SK-N-SH treated with all-trans-retinoic acid at 6 μM for 48 hours (cell line): ENCODE results near the gene GPR176.

Experiments
- ATAC-seq: fragments of 200-7000 bp; cut with Tn5 transposase; 3 replicates; pipeline ENCODE4 v1.9.1; 2020; ENCODE audit warnings: mild to moderate bottlenecking, moderate library complexity
- ARNTL ChIP-seq: fragments of 450-650 bp; formaldehyde crosslinking; IDR thresholded peaks from 2 replicates; pipeline ENCODE4 v1.5.0; 2020; ENCODE audit warnings: low read depth, mild to moderate bottlenecking, moderate library complexity, borderline replicate concordance
- BACH2 ChIP-seq: fragments of 250-450 bp; sonication (Bioruptor Pico); IDR thresholded peaks from 2 replicates; pipeline ENCODE4 v1.9.0; 2021; ENCODE audit warnings: mild to moderate bottlenecking, borderline replicate concordance
- CREB5 ChIP-seq: fragments of 250-450 bp; sonication (Bioruptor Pico); IDR thresholded peaks from 2 replicates; pipeline ENCODE4 v1.5.1; 2020; ENCODE audit warnings: low read depth, mild to moderate bottlenecking, moderate library complexity
- CSDC2 ChIP-seq: fragments of 250-450 bp; sonication (Bioruptor Pico); IDR thresholded peaks from 2 replicates; pipeline ENCODE4 v1.5.0; 2020; ENCODE audit warnings: mild to moderate bottlenecking, moderate library complexity
- ESRRG ChIP-seq: fragments of 250-450 bp; sonication (Bioruptor Pico); IDR thresholded peaks from 2 replicates; pipeline ENCODE4 v1.6.1; 2021; ENCODE audit warnings: mild to moderate bottlenecking
- GLIS3 ChIP-seq: fragments of 250-450 bp; sonication (Bioruptor Pico); IDR thresholded peaks from 2 replicates; pipeline ENCODE4 v1.5.0; 2020; ENCODE audit warnings: mild to moderate bottlenecking, moderate library complexity
- OSR1 ChIP-seq: fragments of 250-450 bp; sonication (Bioruptor Pico); IDR thresholded peaks from 2 replicates; pipeline ENCODE4 v1.8.0; 2022; ENCODE audit warnings: moderate library complexity, mild to moderate bottlenecking, inconsistent platforms
- PATZ1 ChIP-seq: fragments of 250-450 bp; sonication (Bioruptor Pico); IDR thresholded peaks from 2 replicates; pipeline ENCODE4 v1.8.0; 2020; ENCODE audit warnings: mild to moderate bottlenecking, moderate library complexity, borderline replicate concordance
- PPARA ChIP-seq: fragments of 250-450 bp; sonication (Bioruptor Pico); IDR thresholded peaks from 2 replicates; pipeline ENCODE4 v1.5.0; 2020; ENCODE audit warnings: mild to moderate bottlenecking, borderline replicate concordance
- TCF4 ChIP-seq: fragments of 250-450 bp; sonication (Bioruptor Pico); IDR thresholded peaks from 2 replicates; pipeline ENCODE4 v1.8.0; 2021; ENCODE audit warnings: mild to moderate bottlenecking, moderate library complexity, borderline replicate concordance
- TOX ChIP-seq: fragments of 250-450 bp; sonication (Bioruptor Pico); IDR thresholded peaks from 2 replicates; pipeline ENCODE4 v1.8.0; 2021; ENCODE audit warnings: mild to moderate bottlenecking, moderate library complexity, borderline replicate concordance
- TSHZ2 ChIP-seq: fragments of 250-450 bp; sonication (Bioruptor Pico); IDR thresholded peaks from 2 replicates; pipeline ENCODE4 v1.5.0; 2020; ENCODE audit warnings: mild to moderate bottlenecking, moderate library complexity
- ZC3H10 ChIP-seq: fragments of 250-450 bp; sonication (Bioruptor Pico); IDR thresholded peaks from 2 replicates; pipeline ENCODE4 v1.5.1; 2021; ENCODE audit warnings: mild to moderate bottlenecking, moderate library complexity
- ZFP3 ChIP-seq: fragments of 250-450 bp; sonication (Bioruptor Pico); IDR thresholded peaks from 2 replicates; pipeline ENCODE4 v1.5.0; 2020; ENCODE audit warnings: mild to moderate bottlenecking, moderate library complexity
- ZFP30 ChIP-seq: fragments of 450-650 bp; formaldehyde crosslinking; IDR thresholded peaks from 2 replicates; pipeline ENCODE4 v1.5.0; 2022; ENCODE audit warnings: mild to moderate bottlenecking, moderate library complexity
- ZNF565 ChIP-seq: fragments of 450-650 bp; formaldehyde crosslinking; conservative IDR thresholded peaks from 2 replicates; pipeline ENCODE4 v1.5.0; 2020; ENCODE audit warnings: low read depth, mild to moderate bottlenecking, moderate library complexity
- ZNF70 ChIP-seq: fragments of 450-650 bp; formaldehyde crosslinking; IDR thresholded peaks from 2 replicates; pipeline ENCODE4 v1.5.0; 2020; ENCODE audit warnings: mild to moderate bottlenecking, moderate library complexity
- ZNF8 ChIP-seq: fragments of 450-650 bp; formaldehyde crosslinking; IDR thresholded peaks from 2 replicates; pipeline ENCODE4 v1.5.0; 2020; ENCODE audit warnings: mild to moderate bottlenecking, moderate library complexity
- TF ChIP-seq, protein P1 (sequence below): fragments of 250-450 bp; sonication (Bioruptor Pico); IDR thresholded peaks from 2 replicates; pipeline ENCODE4 v1.8.0; 2021; ENCODE audit warnings: low read depth, mild to moderate bottlenecking, moderate library complexity, borderline replicate concordance
- TF ChIP-seq, protein P2 (sequence below): fragments of 250-450 bp; sonication (Bioruptor Pico); IDR thresholded peaks from 2 replicates; pipeline ENCODE4 v1.5.1; 2021; ENCODE audit warnings: mild to moderate bottlenecking, moderate library complexity

GPR176 gene

DNA sequence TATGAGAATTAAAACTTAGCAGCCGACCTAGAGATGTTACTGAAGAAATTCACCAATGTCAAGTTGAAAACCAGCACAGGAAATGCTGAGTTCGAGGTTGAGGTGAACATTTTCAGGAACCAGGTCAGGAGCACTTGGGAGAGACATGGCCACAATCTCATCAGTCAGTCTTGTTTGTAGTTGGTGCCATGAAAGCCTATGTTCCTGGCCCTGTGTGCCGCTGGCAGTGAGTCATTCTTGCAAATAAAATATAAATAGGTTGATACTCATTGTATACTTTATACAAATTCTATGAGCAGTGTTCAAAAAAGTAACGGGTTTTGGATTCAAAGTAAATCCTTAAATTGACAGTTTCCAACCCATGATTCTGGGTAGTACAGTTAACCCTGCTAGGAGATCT, 135.9 kb downstream of the GPR176 start (continued):
- TF ChIP-seq PATZ1 = no peak
- no peak for TF ChIP-seq ESRRG (CRISPR knock-in tag)
- TF ChIP-seq ZC3H10 (CRISPR knock-in tag) = no peak
- TF ChIP-seq CSDC2 = no peak
- TF ChIP-seq ZNF565 (CRISPR knock-in tag) = no peak
- no peak for TF ChIP-seq TOX (CRISPR knock-in tag)
- no peak for TF ChIP-seq ARNTL (CRISPR knock-in tag)
- TF ChIP-seq, protein P1, sequence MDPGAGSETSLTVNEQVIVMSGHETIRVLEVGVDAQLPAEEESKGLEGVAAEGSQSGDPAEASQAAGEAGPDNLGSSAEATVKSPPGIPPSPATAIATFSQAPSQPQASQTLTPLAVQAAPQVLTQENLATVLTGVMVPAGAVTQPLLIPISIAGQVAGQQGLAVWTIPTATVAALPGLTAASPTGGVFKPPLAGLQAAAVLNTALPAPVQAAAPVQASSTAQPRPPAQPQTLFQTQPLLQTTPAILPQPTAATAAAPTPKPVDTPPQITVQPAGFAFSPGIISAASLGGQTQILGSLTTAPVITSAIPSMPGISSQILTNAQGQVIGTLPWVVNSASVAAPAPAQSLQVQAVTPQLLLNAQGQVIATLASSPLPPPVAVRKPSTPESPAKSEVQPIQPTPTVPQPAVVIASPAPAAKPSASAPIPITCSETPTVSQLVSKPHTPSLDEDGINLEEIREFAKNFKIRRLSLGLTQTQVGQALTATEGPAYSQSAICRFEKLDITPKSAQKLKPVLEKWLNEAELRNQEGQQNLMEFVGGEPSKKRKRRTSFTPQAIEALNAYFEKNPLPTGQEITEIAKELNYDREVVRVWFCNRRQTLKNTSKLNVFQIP (CRISPR knock-in tag) = no peak
- TF ChIP-seq ZFP3 (CRISPR knock-in tag) = no peak

- TF ChIP-seq ZNF565 (CRISPR knock-in tag) (no peak), ZNF8 (CRISPR knock-in tag) (no peak), ZNF70 (no peak)
- TF ChIP-seq, protein P2, sequence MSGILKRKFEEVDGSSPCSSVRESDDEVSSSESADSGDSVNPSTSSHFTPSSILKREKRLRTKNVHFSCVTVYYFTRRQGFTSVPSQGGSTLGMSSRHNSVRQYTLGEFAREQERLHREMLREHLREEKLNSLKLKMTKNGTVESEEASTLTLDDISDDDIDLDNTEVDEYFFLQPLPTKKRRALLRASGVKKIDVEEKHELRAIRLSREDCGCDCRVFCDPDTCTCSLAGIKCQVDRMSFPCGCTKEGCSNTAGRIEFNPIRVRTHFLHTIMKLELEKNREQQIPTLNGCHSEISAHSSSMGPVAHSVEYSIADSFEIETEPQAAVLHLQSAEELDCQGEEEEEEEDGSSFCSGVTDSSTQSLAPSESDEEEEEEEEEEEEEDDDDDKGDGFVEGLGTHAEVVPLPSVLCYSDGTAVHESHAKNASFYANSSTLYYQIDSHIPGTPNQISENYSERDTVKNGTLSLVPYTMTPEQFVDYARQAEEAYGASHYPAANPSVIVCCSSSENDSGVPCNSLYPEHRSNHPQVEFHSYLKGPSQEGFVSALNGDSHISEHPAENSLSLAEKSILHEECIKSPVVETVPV = no peak
- peak; percentile 18 for ATAC-seq
These were observed 136.7 kb downstream of the GPR176 start for GRCh38 chr15:39783244-39783820.

- TF ChIP-seq ZFP30 (CRISPR knock-in tag) = no peak
- TF ChIP-seq BACH2 (CRISPR knock-in tag) = no peak
- no peak for TF ChIP-seq ZNF70
- no peak for TF ChIP-seq CSDC2
- TF ChIP-seq PATZ1 = no peak
- no peak for TF ChIP-seq OSR1 (CRISPR knock-in tag)
- peak; percentile 96 for ATAC-seq
These were observed 137.5 kb downstream of the GPR176 start, which contains the start of gene FSIP1 for GRCh38 chr15:39782441-39783138. Gene FSIP1 (minus strand): TSS chr15:39782841. CDS start chr15:39776524, 6,317 bp downstream.

- ATAC-seq = no peak
- TF ChIP-seq TSHZ2 (CRISPR knock-in tag) = no peak
- TF ChIP-seq, protein P1 (CRISPR knock-in tag) = no peak
- no peak for TF ChIP-seq GLIS3 (CRISPR knock-in tag)
- no peak for TF ChIP-seq OSR1 (CRISPR knock-in tag)
- TF ChIP-seq TOX (CRISPR knock-in tag) = no peak
- no peak for TF ChIP-seq TCF4 (CRISPR knock-in tag)
- TF ChIP-seq CSDC2 = no peak
- no peak for TF ChIP-seq PATZ1
- no peak for TF ChIP-seq ZNF8 (CRISPR knock-in tag)
- no peak for TF ChIP-seq CREB5 (CRISPR knock-in tag)
- TF ChIP-seq BACH2 (CRISPR knock-in tag) = no peak
- no peak for TF ChIP-seq PPARA
- TF ChIP-seq ESRRG (CRISPR knock-in tag) = no peak
- TF ChIP-seq, all 23 proteins: peak for 0
These were observed 138.1 kb downstream of the GPR176 start for GRCh38 chr15:39781967-39782302.
